ENCODE results near the gene SAMD13. TPM values are rescaled to one million over a fixed set of nuclear protein-coding genes. Genes with fewer than 3 reads are reported as not detected.

SAMD13 gene
- total and polyA plus RNA-seq, 12 donors: 0.37 to 2.2 (median 1.2) TPM; not detected in 1

DNA sequence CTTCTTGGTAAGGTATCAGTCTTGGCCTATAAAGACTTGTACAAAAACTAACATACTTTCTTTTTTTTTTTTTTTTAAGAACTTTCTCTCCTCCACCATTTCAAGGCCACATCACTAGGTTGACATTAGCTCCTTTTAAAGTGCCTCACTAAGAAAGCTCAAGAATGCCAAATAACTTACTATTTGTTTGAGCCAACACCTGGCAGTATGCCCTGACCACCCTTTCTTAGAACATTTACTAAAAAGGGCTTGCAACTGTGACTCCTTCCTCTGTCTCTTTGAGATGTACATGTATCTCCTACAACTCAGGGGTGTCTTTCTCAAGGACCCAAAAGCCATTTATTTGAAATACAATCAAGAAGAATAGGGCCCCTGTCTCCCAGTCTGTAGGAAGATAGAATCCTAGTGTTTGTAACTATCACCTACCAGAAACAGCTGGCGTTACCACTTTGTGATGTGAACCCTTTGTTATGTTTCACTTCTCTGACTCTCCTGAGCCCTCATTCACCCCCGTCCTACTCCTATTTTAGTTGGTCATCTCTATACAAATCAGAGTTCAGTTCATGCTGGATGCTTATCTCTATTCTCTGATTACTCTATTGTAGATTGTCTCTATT lies 12.2 kb upstream of the SAMD13 start:
- Histone ChIP-seq H3K36me3 (no peaks in the 10 kb centered on the region), H3K9me3 (peaks cover 0 to 32% (median 20%) of the 10 kb centered on the region in 11 donors), H3K4me1 (no peaks in the 10 kb centered on the region), H3K4me3 (no peak overlapping the region), H3K27me3 (no peaks in the 10 kb centered on the region), H3K27ac (no peak overlapping the region)
- no peak for DNase-seq
- WGBS, 2 donors: 88 to 91% methylated on average over 2 of the region's 2 CpGs
- ATAC-seq: no peak
- intact Hi-C loops (cut with DNase I): no loop called here
- TF ChIP-seq, protein P1, sequence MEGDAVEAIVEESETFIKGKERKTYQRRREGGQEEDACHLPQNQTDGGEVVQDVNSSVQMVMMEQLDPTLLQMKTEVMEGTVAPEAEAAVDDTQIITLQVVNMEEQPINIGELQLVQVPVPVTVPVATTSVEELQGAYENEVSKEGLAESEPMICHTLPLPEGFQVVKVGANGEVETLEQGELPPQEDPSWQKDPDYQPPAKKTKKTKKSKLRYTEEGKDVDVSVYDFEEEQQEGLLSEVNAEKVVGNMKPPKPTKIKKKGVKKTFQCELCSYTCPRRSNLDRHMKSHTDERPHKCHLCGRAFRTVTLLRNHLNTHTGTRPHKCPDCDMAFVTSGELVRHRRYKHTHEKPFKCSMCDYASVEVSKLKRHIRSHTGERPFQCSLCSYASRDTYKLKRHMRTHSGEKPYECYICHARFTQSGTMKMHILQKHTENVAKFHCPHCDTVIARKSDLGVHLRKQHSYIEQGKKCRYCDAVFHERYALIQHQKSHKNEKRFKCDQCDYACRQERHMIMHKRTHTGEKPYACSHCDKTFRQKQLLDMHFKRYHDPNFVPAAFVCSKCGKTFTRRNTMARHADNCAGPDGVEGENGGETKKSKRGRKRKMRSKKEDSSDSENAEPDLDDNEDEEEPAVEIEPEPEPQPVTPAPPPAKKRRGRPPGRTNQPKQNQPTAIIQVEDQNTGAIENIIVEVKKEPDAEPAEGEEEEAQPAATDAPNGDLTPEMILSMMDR (IDR thresholded peaks at IDR 0.05): no peak

DNA sequence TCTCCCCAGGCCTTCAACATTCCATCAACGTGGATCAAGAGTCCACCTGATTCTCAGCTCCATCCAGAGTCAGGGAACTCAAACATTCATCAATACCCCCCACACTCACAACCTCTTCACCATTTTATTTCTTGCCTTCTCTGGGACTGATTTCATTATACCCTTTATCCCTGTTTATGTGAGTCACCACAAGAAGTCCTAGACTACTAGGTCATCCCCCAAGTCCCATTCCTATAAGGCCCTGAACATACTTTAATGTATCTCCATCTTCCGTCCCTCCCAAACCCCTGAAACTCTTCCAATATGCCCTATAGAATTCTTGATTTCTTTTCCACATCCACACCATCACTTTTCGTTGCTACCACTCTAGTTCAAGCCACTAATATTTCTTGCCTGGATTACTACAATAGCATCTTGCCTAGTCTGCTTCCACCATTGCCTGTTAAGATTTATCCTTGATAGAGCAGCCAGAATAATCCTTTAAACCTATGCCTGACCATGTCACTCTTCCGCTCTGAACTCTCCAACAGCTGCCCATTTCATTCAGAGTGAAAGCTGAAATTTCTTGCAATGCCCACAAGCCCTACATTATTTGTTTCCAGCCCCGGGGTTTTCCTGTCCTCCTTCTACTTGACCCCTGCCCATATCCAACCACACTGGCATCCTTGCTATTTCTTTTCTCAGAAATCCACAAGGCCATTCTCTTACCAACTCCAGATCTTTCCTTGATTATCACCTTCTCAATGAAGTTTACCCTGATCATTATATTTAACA lies 9.4 kb upstream of the SAMD13 start:
- no peak for ATAC-seq
- Histone ChIP-seq H3K4me1 (no peaks in the 10 kb centered on the region), H3K27me3 (no peaks in the 10 kb centered on the region), H3K4me3 (no peak overlapping the region), H3K36me3 (no peaks in the 10 kb centered on the region), H3K9me3 (peaks cover 0 to 38% (median 18%) of the 10 kb centered on the region in 11 donors), H3K27ac (no peak overlapping the region)
- DNase-seq: no peak
- intact Hi-C loops (cut with DNase I): loop anchor here in 1 of 10 donors (10.0 kb wide), 1 partner anchor 143 kb away; no protein-coding TSS in a partner anchor
- WGBS, 2 donors: 90 to 92% methylated on average over 5 of the region's 5 CpGs
- TF ChIP-seq, protein P1 (IDR thresholded peaks at IDR 0.05): no peak

DNA sequence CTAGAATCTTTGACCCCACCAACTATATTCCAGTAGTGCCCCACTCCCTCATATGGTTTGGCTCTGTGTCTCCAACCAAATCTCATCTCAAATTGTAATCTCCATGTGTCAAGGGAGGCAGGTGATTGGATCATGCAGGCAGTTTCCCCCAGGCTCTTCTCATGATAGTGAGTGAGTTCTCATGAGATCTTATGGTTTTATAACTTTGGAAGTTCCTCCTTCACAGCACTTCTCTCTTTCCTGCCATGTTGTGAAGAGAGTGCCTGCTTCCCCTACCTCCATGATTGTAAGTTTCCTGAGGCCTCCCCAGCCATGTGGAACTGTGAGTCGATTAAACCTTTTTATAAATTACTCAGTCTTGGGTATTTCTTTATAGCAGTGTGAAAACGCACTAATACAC lies 7.7 kb upstream of the SAMD13 start:
- Histone ChIP-seq H3K36me3 (no peaks in the 10 kb centered on the region), H3K27ac (no peak overlapping the region), H3K9me3 (peaks cover 0 to 21% (median 9%) of the 10 kb centered on the region in 11 donors), H3K4me3 (no peak overlapping the region), H3K27me3 (no peaks in the 10 kb centered on the region), H3K4me1 (peaks cover 0 to 8% (median 0%) of the 10 kb centered on the region in 9 donors)
- no peak for ATAC-seq
- TF ChIP-seq, protein P1 (IDR thresholded peaks at IDR 0.05): no peak
- 90 to 92% methylated on average over 2 of the region's 2 CpGs for WGBS, 2 donors
- intact Hi-C loops (cut with DNase I): loop anchor here in 1 of 10 donors (10.0 kb wide), 1 partner anchor 141 kb away; no protein-coding TSS in a partner anchor
- DNase-seq: no peak

DNA sequence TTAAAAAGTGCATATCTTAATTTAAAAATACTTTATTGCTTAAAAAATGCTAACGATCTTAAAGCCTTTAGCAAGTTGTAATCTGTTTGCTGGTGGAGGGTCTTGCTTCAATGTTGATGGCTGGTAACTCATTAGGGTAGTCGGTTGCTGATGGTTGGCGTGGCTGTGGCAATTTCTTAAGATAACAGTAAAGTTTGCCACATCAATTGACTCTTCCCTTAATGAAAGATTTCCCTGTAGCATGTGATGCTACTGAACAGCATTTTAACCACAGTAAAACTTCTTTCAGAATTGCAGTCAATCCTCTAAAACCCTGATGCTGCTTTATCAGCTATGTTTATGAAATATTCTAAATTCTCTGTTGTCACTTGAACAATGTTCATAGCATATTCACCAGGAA lies 6.8 kb upstream of the SAMD13 start:
- Histone ChIP-seq H3K36me3 (no peaks in the 10 kb centered on the region), H3K4me3 (no peak overlapping the region), H3K4me1 (peaks cover 0 to 18% (median 7%) of the 10 kb centered on the region in 9 donors), H3K27me3 (no peaks in the 10 kb centered on the region), H3K27ac (no peak overlapping the region), H3K9me3 (peaks cover 0 to 17% (median 7%) of the 10 kb centered on the region in 11 donors)
- intact Hi-C loops (cut with DNase I): loop anchor here in 1 of 10 donors (10.0 kb wide), 1 partner anchor 140 kb away; no protein-coding TSS in a partner anchor
- no peak for DNase-seq
- ATAC-seq: no peak
- TF ChIP-seq, protein P1 (IDR thresholded peaks at IDR 0.05): no peak
- WGBS, 2 donors: 95 to 98% methylated on average over 3 of the region's 3 CpGs

Data from heart right ventricle (tissue), 16 donors.